ENCODE measurements around the gene CNTNAP2.
"Not testable (repeated sequence)": the region's sequence is repeated elsewhere in the genome, so short reads cannot be mapped to it uniquely, and the experiment has no call there.

CNTNAP2 gene

GRCh38 chr7:147708871-147709270 lies 1592.3 kb downstream of the CNTNAP2 start:
- no peak overlapping the region for H3K4me3 ChIP-seq (ENCODE audit: low read depth, low read length)
- no peak for DNase-seq (ENCODE audit: low read depth)
- no peak for TF ChIP-seq CTCF (conservative IDR thresholded peaks at IDR 0.05; ENCODE audit: low read depth, low read length)

DNA sequence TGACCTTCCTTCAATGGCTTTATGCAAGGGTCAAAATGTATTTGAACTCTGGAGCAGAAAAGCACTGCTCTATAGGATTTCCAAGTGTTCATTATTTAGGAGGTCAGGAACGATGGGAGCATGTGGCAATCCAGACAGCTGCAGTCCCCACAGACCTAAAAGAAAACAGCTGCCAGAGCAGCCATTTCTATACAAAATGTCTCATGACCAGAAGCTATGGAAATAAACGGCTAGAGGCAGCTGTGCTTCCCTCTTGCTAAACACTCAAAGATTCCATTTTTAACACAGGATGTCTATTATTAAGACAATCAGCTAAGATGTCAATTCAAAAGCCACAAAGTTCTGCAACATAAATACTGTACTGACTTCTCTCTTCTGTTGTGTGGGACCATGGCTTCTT lies 1594.8 kb downstream of the CNTNAP2 start:
- TF ChIP-seq CTCF (conservative IDR thresholded peaks at IDR 0.05; ENCODE audit: low read depth, low read length), result no peak

DNA sequence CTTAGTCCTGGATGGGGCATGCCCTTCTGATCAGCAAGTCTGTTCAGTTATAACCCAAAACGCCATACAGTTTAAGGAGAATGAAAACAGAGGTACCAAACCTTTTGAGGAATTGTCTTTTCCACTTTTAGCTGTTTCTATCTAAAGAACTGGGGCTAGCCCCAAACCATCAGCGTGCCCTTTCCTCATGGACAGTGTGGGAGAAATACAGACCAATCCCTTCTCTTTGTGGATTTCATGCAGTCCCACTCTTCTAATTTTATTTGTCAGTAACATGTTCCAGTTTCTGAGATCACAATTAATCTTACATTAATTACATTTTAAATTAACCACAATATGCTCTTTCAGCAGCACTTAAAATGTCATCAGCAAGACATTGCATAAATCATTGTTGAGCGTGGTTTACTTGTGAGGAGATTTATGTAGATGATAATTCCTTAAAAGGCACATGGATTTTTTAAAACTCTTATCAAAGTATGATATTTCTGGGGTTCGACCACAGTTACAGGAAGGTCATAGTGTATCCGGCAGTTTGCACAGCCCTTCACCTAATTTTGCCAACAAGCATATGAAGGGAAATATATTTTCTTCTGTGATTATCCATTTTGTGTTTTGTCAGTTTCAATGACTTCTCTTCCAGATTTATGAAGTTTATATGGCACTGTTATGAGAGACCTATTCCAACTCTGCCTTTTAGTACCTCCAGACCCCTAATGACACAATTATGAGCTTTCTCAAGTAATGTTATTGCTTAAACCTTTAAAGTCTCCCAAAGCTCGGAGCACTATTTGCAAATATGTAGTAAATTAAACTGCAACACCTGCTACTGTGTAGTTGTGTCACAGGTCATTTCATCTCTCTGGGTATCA lies 1605.6 kb downstream of the CNTNAP2 start:
- H3K4me3 ChIP-seq (ENCODE audit: low read depth, low read length), result no peak overlapping the region
- TF ChIP-seq CTCF (conservative IDR thresholded peaks at IDR 0.05; ENCODE audit: low read depth, low read length), result no peak
- no peak for DNase-seq (ENCODE audit: low read depth)

More for the DNA sequence above, 1594.8 kb downstream of the CNTNAP2 start:
- DNase-seq (ENCODE audit: low read depth), result no peak
- no peak overlapping the region for H3K4me3 ChIP-seq (ENCODE audit: low read depth, low read length)

GRCh38 chr7:147723536-147723935 lies 1606.9 kb downstream of the CNTNAP2 start:
- TF ChIP-seq CTCF (conservative IDR thresholded peaks at IDR 0.05; ENCODE audit: low read depth, low read length), result no peak
- no peak for DNase-seq (ENCODE audit: low read depth)
- H3K4me3 ChIP-seq (ENCODE audit: low read depth, low read length), result no peak overlapping the region

GRCh38 chr7:147731311-147731710 lies 1614.7 kb downstream of the CNTNAP2 start:
- TF ChIP-seq CTCF (conservative IDR thresholded peaks at IDR 0.05; ENCODE audit: low read depth, low read length), result no peak
- no peak for DNase-seq (ENCODE audit: low read depth)
- no peak overlapping the region for H3K4me3 ChIP-seq (ENCODE audit: low read depth, low read length)

- not testable (repeated sequence) for DNase-seq (ENCODE audit: low read depth); H3K4me3 ChIP-seq (ENCODE audit: low read depth, low read length)
Measured at GRCh38 chr7:147737559-147738214, 1621.1 kb downstream of the CNTNAP2 start.

DNA sequence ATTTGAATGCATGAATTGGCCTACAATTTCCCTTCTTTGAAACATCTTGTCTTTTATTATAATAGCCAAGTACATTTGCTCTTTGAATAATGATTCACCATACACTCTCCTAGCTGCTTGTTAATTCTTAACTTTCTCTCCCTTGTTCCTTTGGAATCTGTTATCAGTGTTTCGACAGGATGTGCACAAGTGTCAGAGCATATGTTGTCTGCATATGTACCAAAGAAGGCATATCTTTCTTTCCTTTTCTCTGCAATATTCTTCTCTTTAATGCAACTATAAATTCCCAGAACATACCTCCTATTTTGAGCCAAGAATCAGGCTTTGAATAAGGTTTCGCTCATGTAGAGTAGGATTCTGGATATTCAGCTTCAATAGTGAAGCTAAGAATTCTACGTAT lies 1625.7 kb downstream of the CNTNAP2 start:
- no peak overlapping the region for H3K4me3 ChIP-seq (ENCODE audit: low read depth, low read length)
- TF ChIP-seq CTCF (conservative IDR thresholded peaks at IDR 0.05; ENCODE audit: low read depth, low read length), result no peak
- DNase-seq (ENCODE audit: low read depth), result no peak

All from choroid plexus epithelial cell (primary cell).